PC-9 (cell line): ENCODE measurements around the gene BACH2. TPM values are rescaled to one million over a fixed set of nuclear protein-coding genes. Genes with fewer than 3 reads are reported as not detected.

Experiments used
- BruUV-seq: library from RNA; stranded (reverse); fragments of 400-500 nt; replicated peaks from 2 replicates; lab custom pipeline; 2021; lab: Mats Ljungman, UMichigan
- CTCF ChIA-PET: fragments of 300-600 bp; sonication (Branson Sonifier 250); formaldehyde crosslinking; loops from one replicate; lab custom pipeline; 2022; ENCODE audit warnings: antibody characterized with exemption; lab: Charles Lee
- POLR2A ChIA-PET: fragments of 300-600 bp; sonication (Branson Sonifier 250); formaldehyde crosslinking; loops from one replicate; lab custom pipeline; 2022; ENCODE audit warnings: antibody characterized with exemption; ENCODE audit not compliant: unreplicated experiment; lab: Charles Lee
- DNase-seq, 2 experiments: peaks; one replicate each; pipeline versions ENCODE4 v3.0.0 to v3.0.0-alpha.2; 2015 to 2022; ENCODE audit warnings: mixed read lengths in 1 of 2
- H2AFZ ChIP-seq: fragments of 200-600 bp; sonication (generic); 2 replicates; pipeline ENCODE4 v1.8.1; 2017; ENCODE audit warnings: antibody characterized with exemption
- H3F3A ChIP-seq: fragments of 200-600 bp; sonication (generic); 2 replicates; pipeline ENCODE4 v1.8.1; 2017; ENCODE audit warnings: antibody characterized with exemption, mild to moderate bottlenecking, low read depth; ENCODE audit not compliant: insufficient read depth
- H3K27ac ChIP-seq: fragments of 200-600 bp; sonication (generic); 2 replicates; pipeline ENCODE4 v1.6.1; 2016; ENCODE audit warnings: mixed run types
- H3K27me3 ChIP-seq: fragments of 200-600 bp; sonication (generic); 2 replicates; pipeline ENCODE4 v1.6.1; 2016; ENCODE audit warnings: low read depth, mixed run types; ENCODE audit not compliant: insufficient read depth
- H3K36me3 ChIP-seq: fragments of 200-600 bp; sonication (generic); 2 replicates; pipeline ENCODE4 v1.6.1; 2016; ENCODE audit warnings: low read depth, mixed run types
- H3K4me1 ChIP-seq: fragments of 200-600 bp; sonication (generic); replicated peaks from 2 replicates; pipeline ENCODE4 v1.6.1; 2016; ENCODE audit warnings: mixed run types; ENCODE audit not compliant: insufficient read depth
- H3K4me2 ChIP-seq: fragments of 200-600 bp; sonication (generic); 2 replicates; pipeline ENCODE4 v1.6.1; 2017; ENCODE audit warnings: mixed run types
- H3K4me3 ChIP-seq: fragments of 200-600 bp; sonication (generic); 2 replicates; pipeline ENCODE4 v1.6.1; 2016; ENCODE audit warnings: mixed run types
- H3K79me2 ChIP-seq: fragments of 200-600 bp; sonication (generic); 2 replicates; pipeline ENCODE4 v1.6.1; 2017; ENCODE audit warnings: low read depth, mixed run types
- H3K9me2 ChIP-seq: fragments of 200-600 bp; sonication (generic); 2 replicates; pipeline ENCODE4 v1.8.1; 2017; ENCODE audit warnings: mild to moderate bottlenecking; ENCODE audit not compliant: insufficient read depth
- H3K9me3 ChIP-seq: fragments of 200-600 bp; sonication (generic); 2 replicates; pipeline ENCODE4 v1.8.1; 2016; ENCODE audit warnings: low read depth; ENCODE audit not compliant: insufficient read depth
- H4K20me1 ChIP-seq: fragments of 200-600 bp; sonication (generic); 2 replicates; pipeline ENCODE4 v1.8.1; 2017; ENCODE audit not compliant: insufficient read depth
- CTCF ChIP-seq: fragments of 200-600 bp; sonication (generic); conservative IDR thresholded peaks from 2 replicates; pipeline ENCODE4 v1.6.1; 2017; ENCODE audit warnings: mixed run types, antibody characterized with exemption, mild to moderate bottlenecking, moderate library complexity
- EZH2 ChIP-seq: fragments of 200-600 bp; sonication (generic); IDR thresholded peaks from 2 replicates; pipeline ENCODE4 v1.8.0; 2017; ENCODE audit warnings: antibody characterized with exemption, low read depth
- intact Hi-C: fragments of 100-400 bp; cut with micrococcal nuclease; formaldehyde crosslinking; loops from one replicate; pipeline ENCODE4 v1.10.0; 2022; ENCODE audit not compliant: unreplicated experiment
- total RNA-seq: library from RNA; stranded (reverse); gene quantifications from 2 replicates; pipeline ENCODE4 v1.2.3, GENCODE V29; 2021

BACH2 gene
- total RNA-seq, 1 experiment from 2014 or later, result 2.3 TPM

- Histone ChIP-seq H3K4me1 (no peaks in the 10 kb centered on the region), H3K27ac (no peak overlapping the region), H3K4me2 (no peak overlapping the region), H3K4me3 (no peak overlapping the region), H3K9me2 (no peaks in the 10 kb centered on the region), H3K36me3 (no peaks in the 10 kb centered on the region), H2AFZ (no peak overlapping the region), H4K20me1 (no peaks in the 10 kb centered on the region), H3K79me2 (no peaks in the 10 kb centered on the region), H3K9me3 (no peaks in the 10 kb centered on the region), H3F3A (no peaks in the 10 kb centered on the region), H3K27me3 (no peaks in the 10 kb centered on the region)
- intact Hi-C loops, result no loop called here
- CTCF ChIA-PET, result no interaction called here
- no peak for DNase-seq
- POLR2A ChIA-PET, result no interaction called here
- TF ChIP-seq EZH2 (no peak), CTCF (no peak)
- BruUV-seq, result no TSS peak
These were observed 375.0 kb downstream of the BACH2 start for GRCh38 chr6:89921691-89922090.

GRCh38 chr6:89921197-89921596 is 375.4 kb downstream of the BACH2 start:
- Histone ChIP-seq H2AFZ (no peak overlapping the region), H3K79me2 (no peaks in the 10 kb centered on the region), H4K20me1 (no peaks in the 10 kb centered on the region), H3K4me1 (no peaks in the 10 kb centered on the region), H3F3A (no peaks in the 10 kb centered on the region), H3K27me3 (no peaks in the 10 kb centered on the region), H3K4me3 (no peak overlapping the region), H3K9me2 (no peaks in the 10 kb centered on the region), H3K27ac (no peak overlapping the region), H3K36me3 (no peaks in the 10 kb centered on the region), H3K9me3 (no peaks in the 10 kb centered on the region), H3K4me2 (no peak overlapping the region)
- POLR2A ChIA-PET, result no interaction called here
- DNase-seq, result no peak
- CTCF ChIA-PET, result no interaction called here
- TF ChIP-seq CTCF, result no peak
- TF ChIP-seq EZH2, result no peak
- intact Hi-C loops, result no loop called here
- BruUV-seq, result no TSS peak

GRCh38 chr6:89917801-89918366 is 378.8 kb downstream of the BACH2 start:
- CTCF ChIA-PET, result no interaction called here

More at GRCh38 chr6:89917801-89918366, 378.8 kb downstream of the BACH2 start:
- H3K4me2 ChIP-seq, result no peak overlapping the region
- no peaks in the 10 kb centered on the region for H3K9me3 ChIP-seq
- no peaks in the 10 kb centered on the region for H3F3A ChIP-seq
- POLR2A ChIA-PET, result no interaction called here
- H3K27ac ChIP-seq, result no peak overlapping the region
- TF ChIP-seq CTCF, result no peak
- no peak for TF ChIP-seq EZH2
- no peaks in the 10 kb centered on the region for H3K36me3 ChIP-seq
- no peaks in the 10 kb centered on the region for H3K4me1 ChIP-seq
- H3K27me3 ChIP-seq, result no peaks in the 10 kb centered on the region
- H3K4me3 ChIP-seq, result no peak overlapping the region
- H3K79me2 ChIP-seq, result no peaks in the 10 kb centered on the region
- DNase-seq, result peak in 1 of 2 experiments; percentile 5
- H3K9me2 ChIP-seq, result no peaks in the 10 kb centered on the region
- no peak overlapping the region for H2AFZ ChIP-seq
- BruUV-seq, result no TSS peak
- intact Hi-C loops, result no loop called here
- H4K20me1 ChIP-seq, result no peaks in the 10 kb centered on the region
